Measurements from ENCODE around the gene INPP5K.

DNA sequence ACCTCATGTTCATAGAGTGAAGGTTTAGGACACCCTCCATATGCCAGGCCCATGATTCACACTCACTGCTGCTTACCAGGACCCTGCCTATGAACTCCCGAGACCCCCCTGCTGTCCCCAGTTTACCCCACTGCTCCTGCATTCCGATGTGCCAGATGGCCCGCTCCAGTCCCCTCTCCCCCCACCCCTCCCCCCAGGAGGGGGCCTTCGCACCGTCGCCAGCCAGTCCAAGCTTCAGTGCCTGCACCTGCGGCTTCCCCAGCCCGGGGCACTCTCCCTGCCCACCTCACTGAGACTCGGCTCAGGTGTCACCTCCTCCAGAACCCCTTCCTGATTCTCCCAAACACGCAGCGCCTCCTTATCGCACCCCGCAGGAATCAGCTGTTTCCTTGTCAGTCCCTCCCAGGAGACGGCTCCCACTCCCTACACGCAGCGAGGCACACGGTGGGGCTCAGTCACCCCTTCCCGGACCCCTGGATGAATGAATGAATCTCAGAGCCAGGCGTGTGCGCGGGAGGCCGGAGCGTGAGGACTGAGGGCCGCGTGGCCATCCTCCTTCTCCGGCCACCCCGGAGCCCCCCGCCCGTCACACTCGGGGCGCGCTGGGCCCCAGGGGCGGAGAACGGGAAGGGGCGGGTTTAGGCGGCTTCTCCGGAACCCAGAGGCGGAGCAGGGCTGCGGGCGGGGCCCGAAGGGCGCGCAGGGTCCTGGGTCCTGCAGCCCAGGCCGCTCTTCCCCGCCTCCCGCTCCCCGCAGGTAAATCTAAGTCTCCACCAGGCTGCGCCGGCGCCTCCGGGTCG, 25.6 kb downstream of the INPP5K start:
- TF ChIP-seq CTCF (IDR thresholded peaks at IDR 0.05; ENCODE audit: poor library complexity, severe bottlenecking) (no peak), POLR2AphosphoS5 (IDR thresholded peaks at IDR 0.05) (no peak), MXI1 (conservative IDR thresholded peaks at IDR 0.05; ENCODE audit: poor library complexity, severe bottlenecking) (no peak), RAD21 (conservative IDR thresholded peaks at IDR 0.05) (no peak), SMC3 (conservative IDR thresholded peaks at IDR 0.05; ENCODE audit: poor library complexity) (no peak), EP300 (conservative IDR thresholded peaks at IDR 0.05; ENCODE audit: poor library complexity, severe bottlenecking) (no peak), TAF1 (IDR thresholded peaks at IDR 0.05; ENCODE audit: low read depth) (no peak)

All from neural cell (in vitro differentiated cells).